ENCODE data around the gene ZNF138.
"Not testable (repeated sequence)": the region's sequence is repeated elsewhere in the genome, so short reads cannot be mapped to it uniquely, and the experiment has no call there.

The ZNF138 gene

DNA sequence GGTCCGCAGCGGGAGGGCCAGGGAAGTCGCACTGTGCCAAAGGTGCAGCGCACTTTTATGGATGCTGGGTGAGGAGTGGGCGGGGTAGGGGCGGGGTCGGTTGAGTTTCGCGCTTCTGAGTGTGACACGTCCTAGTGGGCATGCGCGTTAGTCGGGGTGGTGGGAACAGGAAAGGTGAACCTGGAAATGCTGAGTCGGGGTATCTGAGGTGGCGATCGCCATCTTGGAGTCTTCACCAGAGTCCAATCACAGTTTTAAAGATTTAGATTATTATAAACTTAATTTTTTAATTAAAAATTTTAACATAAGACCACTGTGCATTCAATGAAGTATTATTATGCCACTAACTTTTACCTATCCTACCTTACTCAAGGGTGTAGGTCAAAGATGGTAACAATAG, 45.7 kb downstream of the ZNF138 start:
- DNase-seq = no peak

DNA sequence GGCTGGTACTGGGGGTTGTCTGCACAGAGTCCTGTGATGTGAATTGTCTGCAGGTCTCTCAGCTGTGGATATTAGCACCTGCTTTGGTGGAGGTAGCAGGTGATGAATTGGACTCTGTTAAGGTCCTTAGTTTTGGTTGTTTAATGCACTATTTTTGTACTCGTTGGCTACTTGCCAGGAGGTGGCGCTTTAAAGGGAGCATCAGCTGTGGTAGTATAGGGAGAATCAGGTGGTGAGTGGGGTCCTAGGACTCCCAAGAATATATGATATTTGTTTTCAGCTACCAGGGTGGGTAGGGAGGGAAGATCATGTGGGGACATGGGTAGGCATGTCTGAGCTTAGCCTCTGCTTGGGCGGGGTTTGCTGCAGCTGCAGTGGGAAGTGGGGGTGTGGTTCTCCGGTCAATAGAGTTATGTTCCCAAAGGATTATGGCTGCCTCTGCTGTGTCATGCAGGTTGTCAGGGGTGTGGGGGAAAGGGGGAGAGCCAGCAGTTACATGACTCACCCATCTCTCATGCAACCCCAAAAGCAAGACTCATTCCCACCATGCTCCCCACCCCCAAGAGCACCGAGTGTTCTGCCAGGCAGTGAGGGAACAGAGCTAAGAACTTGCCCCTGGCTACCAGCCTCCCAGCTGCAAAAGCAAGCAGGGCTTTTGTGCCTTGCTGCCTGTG, 55.2 kb downstream of the ZNF138 start:
- DNase-seq = peak; percentile 45

DNA sequence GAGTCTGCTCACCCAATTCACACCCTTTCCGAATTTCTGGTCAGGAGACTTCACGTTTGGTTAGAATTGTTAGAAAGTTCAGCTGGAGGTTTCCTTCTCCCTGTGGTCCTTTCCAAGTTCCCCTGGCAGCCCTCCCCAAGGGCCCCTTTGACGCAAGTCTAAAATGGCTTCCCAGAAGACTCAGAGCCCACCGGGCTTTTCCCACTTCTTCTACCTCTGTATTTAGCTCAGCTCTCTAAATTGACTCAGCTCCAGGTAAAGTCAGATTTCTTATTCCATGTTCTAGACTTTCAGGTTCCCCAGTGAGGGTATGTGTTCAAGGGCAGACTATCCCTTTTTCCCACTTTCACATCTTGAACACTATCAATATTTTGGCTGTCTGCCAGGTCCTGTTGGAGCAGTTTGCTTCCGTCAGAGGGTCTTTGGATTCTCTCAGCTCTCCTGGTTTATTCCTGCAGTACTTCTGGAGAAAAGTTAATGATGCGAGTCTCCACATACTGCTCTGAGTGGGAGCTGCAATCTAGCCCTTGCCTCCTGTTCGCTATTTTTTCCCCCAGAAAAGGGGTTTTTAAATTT, 55.8 kb downstream of the ZNF138 start:
- DNase-seq = no peak

DNA sequence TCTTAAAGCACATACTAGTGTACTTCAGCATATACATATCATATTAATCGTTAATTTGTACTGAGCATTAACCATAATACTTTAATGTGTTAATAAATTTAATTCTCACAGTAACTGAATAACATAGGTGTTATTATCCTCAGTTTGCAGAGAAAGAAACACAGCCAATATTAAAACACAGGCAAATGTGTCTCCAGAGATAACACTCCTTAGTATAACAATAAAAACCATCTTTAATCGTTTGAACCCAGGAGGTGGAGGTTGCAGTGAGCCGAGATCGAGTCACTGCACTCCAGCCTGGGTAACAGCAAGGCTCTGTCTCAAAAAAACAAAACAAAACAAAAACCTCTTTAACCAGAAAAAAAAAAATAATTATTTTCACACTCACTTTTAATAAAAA, 59.5 kb downstream of the ZNF138 start:
- no peak for DNase-seq

DNA sequence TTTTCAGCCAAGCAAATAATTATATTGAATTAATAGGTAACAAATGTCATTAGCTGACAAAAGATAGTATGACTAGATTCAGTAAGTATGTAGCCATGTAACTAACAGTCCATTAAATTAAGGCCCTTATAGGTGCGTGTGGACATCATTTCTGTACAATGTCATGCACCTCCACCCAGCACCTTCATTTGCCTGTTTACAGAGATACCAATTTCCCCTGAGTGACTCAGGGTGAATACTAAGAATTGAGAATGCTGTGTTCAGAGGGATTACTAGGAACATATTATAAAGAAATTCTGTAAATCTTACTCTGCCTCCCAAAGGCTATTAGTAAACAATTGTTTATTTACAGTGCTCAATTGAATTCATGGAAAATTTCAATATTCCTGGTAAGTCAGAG, 60.7 kb downstream of the ZNF138 start:
- no peak for DNase-seq

DNA sequence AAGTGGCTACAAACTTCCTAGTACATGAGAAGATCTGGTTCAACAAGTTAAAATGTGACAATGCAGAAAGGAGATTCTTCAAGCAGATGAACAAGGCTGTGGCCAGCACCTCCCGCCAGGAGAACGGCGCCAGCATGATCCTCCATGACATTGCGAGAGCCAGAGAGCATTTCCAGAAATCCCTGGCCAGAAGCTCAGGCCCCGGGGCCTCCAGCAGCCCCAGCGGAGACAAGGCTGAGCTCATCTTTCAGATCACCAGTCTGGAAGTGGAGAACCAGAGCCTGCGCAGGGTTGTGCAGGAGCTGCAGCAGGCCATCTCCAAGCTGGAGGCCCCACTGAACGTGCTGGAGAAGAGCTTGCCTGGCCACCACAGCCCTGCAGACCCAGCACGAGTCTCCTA, 68.8 kb downstream of the ZNF138 start:
- no peak for DNase-seq

DNA sequence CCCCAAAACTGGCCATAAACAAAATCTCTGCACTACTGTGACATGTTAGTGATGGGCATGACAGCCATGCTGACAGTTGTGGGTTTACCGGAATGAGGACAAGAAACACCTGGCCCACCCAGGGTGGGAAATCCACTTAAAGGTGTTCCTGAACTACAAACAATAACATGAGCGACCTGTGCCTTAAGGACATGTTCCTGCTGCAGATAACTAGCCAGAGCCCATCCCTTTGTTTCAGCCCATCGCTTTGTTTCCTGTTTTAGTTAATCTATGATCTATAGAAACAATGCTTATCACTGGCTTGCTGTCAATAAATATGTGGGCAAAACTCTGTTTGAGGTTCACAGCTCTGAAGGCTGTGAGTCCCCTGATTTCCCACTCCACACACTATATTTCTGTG, 69.3 kb downstream of the ZNF138 start:
- DNase-seq = not testable (repeated sequence)

DNA sequence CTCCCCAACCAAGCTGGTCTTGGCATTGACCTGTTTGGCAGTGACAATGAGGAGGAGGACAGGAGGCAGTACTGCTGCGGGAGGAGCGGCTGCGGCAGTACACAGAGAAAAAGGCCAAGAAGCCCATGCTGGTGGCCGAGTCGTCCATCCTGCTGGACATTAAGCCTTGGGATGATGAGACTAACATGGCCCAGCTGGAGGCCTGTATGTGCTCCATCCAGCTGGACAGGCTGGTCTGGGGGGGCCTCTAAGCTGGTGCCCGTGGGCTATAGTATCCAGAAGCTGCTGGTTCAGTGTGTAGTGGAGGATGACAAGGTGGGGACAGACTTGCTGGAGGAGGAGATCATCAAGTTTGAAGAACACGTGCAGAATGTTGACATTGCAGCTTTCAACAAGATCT, 69.7 kb downstream of the ZNF138 start:
- DNase-seq = no peak

DNA sequence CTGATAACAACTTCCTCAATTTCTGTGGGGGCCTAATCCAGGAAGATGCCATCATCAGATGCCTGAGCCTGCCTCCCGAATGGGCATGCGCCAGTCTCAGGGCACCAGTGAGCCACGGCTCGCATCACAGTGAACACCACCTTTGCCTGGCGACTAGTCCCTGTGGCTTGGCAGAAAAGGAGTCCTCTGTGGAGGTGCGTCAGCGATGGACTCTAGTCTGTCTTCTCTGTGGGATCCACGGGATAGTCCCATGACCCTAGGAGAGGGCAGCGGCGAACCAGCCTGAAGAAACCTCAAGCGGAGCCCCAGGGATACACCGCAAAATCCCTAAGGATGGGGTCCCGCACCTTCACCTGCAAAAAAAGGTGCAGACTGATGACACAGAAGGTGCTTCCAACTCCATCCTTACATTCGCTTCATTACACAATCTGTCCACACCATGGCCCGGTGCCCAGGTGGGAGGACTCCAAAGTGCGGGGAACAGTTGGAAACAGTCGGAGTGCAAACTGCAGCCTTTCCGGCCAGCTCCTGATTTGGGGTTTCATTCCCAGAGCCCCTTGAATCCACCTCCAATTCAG, 73.7 kb downstream of the ZNF138 start:
- DNase-seq = no peak

DNA sequence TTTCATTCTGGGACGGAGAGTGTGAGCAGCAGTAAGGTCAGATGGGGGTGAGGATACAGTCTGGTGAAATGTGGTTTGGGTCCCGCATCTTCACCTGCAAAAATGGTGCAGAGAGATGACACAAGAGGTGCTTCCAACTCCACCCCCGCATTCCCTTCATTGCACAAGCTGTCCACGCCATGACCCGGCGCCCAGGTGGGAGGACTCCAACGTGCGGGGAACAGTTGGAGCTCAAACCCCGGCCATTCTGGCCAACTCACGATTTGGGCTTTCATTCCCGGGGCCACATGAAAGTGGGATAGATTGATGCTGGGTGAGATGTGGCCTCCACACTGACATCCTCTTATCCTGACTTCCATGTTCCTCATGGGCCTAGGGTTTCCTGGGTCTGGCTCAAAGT, 74.3 kb downstream of the ZNF138 start:
- no peak for DNase-seq

DNA sequence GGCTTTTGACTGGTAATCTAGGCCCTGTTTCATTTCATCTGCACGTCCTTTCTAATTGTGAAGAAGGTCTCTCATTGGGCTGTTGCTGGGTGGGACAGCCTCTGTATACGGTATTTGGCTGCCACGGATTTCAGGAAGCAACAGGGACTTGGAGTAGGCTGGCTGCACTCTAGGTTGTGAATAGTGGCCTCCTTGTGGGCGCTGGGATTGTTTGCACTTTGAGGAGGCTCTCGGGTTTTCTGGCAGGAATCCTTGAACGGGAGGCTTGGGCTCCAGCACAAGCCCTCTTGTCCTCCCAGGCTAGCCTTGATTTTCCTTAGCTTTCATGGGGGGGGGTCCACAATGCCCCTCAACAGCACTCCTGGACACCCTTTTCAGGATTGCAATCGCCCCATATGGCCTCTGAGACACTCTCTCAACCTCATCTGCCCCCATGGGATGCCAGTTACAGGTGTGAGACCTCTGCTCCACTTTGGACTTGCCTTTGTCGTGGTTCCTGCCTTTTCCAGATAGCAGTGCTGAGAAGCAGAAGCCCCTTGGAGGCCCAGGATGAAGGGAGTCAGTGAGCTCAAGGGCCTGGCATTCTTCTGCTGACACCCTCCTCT, 75.0 kb downstream of the ZNF138 start:
- DNase-seq = no peak

DNA sequence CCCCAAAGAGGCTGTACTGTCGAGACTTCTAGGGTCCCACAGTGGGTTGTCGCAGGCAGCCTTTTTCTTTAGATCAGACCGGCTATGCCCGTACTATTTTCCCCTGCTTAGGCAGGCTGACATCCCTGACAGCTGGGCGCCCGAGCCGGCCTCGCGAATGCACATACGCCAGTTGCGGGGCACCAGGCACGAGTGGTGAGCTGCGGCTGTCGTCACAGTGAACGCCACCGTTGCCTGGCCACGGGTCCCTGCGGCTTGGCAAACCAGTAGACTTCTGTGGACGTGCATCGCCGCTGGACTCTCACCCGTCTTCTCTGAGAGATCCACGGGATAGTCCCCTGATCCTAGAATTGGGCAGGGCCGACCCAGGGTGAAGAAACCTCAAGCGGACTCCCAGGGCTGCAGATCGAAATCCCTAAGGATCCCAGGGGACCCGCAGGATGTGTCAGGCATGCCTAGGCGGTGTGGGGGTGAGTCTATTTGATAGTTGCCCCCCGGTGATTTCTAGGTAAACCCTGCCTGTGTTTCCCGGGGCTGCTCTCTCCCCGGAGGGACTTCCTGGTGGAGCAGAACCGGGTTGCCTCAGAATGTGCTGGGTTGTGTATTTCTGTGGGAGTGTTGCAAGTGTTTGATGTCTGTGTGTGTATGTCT, 75.8 kb downstream of the ZNF138 start:
- DNase-seq = no peak

DNA sequence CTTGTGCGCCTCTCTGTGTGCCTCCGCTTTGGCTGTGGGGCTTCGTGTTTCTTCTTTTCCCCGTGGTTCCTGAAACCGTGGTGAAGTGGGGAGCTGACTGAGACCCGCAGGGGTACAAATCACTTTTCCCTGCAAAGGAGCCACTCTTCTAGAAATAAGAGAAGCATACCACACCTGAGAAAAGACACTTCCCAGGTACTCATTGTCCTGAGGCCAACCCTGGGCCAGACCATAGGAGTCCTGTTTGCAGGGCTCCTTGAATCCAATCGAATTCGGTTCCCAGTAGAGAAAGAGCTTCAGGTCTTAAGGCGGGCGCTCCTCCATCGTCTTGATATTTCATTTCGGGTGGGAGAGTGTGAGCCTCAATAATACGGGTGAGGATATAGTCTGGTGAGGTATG, 76.4 kb downstream of the ZNF138 start:
- DNase-seq = no peak

DNA sequence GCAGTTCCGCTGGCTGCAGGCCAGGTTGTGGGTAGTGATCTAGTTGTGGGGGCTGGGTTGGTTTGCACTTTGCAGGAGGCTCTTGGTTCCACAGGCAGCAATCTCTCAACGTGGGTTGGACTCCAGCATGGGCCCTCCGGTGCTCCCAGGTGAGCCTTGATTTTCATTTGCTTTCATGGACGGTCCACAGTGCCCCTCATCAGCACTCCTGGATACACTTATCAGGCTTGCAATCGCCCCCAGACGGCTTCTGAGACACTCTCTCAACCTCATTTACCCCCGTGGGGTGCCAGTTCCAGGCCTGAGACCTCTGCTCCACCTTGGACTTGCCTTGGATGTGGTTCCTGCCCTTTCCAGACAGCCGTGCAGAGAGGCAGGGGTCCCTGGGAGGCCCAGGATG, 77.5 kb downstream of the ZNF138 start:
- DNase-seq = no peak

DNA sequence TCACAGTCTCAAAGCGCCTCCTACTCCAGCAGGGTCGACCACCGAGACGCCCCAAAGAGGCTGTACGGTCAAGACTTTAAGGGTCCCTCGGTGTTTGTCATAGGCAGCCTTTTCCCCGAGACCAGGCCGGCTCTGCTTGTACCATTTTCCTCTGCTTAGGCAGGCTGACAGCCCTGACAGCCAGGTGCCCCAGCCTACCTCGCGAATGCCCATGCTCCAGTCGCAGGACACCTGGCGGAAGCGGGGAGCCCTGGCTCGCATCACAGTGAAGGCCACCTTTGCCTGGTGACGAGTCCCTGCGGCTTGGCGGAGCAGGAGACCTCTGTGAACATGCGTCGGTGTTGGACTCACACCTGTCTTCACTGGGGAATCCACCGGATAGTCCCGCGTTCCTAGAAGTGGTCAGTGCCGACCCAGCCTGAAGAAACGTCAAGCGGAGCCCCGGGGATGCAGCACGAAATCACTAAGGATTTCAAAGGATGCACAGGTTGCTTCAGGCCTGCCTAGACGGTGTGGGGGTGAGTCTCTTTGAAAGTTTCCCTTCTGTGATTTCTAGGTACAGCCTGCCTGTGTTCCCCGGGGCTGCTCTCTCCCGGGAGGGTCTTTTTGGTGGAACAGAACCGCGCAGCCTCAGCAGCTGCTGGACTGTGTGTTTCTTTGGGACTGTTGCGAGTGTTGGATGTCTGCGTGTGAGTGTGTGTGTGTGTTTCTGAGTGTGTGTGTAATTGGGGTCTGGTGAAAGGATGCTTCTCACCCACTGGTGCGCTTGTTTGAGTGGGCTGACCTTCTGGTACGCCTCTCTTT, 78.3 kb downstream of the ZNF138 start:
- DNase-seq = no peak

DNA sequence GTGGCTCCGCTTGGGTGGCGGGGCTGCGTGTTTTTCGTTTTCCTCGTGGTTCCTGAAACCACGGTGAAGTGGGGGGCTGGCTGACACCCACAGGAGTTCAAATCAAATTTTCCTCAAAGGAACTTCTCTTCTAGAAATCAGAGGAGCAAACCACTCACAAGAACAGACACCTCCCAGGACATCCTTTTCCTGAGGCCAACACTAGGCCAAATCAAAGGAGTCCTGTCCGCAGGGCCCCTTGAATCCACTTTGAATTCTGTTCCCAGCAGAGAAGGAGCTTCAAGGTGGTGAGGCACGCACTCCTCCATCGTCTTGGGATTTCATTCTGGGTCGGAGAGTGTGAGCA, 78.9 kb downstream of the ZNF138 start:
- no peak for DNase-seq

DNA sequence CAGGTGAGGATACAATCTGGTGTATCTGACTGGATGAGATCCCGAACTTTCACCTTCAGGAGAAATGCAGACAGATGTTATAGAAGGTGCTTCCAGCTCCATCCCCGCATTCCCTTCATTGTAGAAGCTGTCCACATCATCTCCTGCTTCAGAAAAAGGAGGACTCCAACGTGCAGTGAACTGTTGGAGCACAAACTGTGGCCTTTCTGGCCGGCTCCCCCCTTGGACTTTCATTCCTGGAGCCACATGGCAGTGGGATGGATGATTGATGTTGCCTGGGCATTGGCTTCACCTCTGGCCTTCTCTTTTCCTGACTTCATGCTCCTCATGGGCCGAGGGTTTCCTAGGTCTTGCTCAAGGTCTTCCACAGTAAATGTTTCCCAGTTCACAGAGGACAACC, 79.3 kb downstream of the ZNF138 start:
- DNase-seq = no peak

DNA sequence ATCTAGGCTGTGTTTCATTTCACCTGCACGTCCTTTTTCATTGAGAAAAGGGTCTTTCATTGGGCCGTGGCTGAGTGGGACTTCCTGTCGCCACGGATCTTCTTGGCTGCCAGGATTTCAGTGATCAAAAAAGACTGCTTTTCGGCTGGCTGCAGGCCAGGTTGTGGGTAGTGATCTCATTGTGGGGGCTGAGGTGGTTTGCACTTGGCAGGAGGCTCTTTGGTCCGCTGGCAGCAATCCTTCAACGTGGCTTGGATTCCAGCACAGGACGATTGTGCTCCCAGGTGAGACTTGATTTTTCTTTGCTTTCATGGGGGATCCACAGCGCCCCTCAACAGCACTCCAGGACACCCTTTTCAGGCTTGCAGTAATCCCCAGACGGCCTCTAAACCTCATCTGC, 79.9 kb downstream of the ZNF138 start:
- DNase-seq = no peak

DNA sequence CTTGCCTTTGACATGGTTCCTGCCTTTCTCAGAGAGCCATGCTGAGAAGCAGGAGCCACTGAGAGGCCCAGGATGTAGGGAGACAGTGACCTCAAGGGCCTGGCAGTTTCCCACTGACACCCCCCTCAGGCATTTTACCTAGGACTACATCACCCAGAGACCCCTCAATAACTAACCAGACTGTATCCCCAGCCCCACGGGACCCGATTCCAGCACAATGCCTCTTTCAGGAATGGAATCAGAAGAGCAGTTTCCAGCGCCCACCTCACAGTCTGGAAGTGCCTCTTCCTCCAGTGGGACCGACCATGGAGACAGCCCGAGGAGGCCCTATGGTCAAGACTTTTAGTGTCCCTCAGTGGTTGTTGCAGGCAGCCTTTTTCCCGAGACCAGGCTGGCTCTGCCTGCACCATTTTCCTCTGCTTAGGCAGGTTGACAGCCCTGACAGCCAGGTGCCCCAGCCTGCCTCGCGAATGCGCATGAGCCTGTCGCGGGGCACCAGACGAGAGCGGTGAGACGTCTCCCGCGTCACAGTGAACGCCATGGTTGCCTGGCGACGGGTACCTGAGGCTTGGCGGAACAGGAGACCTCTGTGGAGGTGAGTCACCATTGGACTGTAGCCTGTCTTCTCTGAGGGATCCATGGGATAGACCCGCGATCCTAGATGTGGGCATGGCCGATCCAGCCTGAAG, 80.5 kb downstream of the ZNF138 start:
- DNase-seq = peak; percentile 47

DNA sequence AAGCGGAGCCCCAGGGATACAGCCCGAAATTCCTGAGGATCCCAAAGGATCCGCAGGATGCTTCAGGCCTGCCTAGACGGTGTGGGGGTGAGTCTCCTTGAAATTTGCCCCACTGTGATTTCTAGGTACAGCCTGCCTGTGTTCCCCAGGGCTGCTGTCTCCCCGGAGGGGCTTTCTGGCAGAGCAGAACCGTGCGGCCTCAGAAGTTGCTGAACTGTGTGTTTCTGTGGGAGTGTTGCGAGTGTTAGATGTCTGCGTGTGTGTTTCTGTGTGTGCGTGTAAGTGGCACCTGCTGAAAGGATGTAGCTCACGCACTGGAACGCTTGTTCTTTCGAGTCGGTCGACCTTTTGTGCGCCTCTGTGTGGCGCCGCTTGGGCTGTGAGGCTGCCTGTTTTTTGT, 81.0 kb downstream of the ZNF138 start:
- DNase-seq = no peak

DNA sequence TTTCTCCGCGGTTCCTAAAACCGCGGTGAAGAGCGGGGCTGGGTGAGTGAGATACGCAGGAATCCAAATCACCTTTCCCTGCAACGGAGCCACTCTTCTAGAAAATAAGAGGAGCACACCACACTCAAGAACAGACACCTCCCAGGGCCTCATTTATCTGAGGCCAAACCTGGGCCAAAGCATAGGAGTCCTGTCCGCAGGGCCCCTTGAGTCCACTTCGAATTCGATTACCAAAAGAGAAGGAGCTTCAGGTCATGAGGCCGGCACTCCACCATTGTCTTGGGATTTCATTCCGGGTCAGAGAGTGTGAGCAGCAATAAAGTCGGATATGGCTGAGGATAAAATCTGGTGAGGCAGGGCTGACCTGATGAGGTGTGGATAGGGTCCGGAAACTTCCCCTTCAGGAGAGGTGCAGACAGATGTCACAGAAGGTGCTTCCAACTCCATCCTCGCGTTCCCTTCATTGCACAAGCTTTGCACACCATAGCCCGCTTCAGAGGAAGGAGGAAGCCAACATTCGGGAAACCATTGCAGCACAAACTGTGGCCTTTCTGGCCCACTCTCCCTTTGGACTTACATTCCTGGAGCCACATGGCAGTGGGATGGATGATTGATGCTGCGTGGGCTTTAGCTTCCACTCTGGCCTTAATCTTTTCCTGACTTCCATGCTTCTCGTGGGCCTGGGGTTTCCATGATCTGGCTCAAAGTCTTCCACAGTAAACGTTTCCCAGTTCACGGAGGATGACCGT, 81.6 kb downstream of the ZNF138 start:
- DNase-seq = no peak
